Stimulated activated CD8-positive, alpha-beta memory T cell treated with anti-CD3 and anti-CD28 coated beads, Interleukin-4, amount 100 ng/mL, for 48 hours (primary cell): ENCODE results near the gene OR1N1.
"Not testable (repeated sequence)": the region's sequence is repeated elsewhere in the genome, so short reads cannot be mapped to it uniquely, and the experiment has no call there.

ENCODE experiments used
- DNase-seq: peaks from one replicate; pipeline ENCODE4 v3.0.0-alpha.2; 2020

OR1N1 gene, protein sequence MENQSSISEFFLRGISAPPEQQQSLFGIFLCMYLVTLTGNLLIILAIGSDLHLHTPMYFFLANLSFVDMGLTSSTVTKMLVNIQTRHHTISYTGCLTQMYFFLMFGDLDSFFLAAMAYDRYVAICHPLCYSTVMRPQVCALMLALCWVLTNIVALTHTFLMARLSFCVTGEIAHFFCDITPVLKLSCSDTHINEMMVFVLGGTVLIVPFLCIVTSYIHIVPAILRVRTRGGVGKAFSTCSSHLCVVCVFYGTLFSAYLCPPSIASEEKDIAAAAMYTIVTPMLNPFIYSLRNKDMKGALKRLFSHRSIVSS

DNA sequence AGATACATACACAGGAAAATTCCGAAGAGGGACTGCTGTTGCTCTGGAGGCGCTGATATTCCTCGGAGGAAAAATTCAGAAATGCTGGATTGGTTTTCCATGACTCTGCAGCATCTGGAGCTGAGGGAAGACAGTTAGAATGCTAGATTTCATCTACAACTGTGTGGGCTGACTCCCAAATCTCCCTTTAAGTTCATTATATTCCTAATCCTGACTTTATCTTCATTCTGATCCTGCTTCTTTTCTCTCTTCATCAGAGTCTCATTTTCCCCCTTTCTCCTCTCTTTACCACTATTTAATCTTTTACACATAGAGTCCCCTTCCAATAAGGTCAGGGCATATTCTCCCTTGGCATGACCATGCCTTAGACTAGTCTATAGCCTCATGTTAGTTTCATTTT lies at the start of gene OR1N1:
Gene OR1N1 (minus strand): TSS at position 101 of the 400 bp plus-strand sequence. CDS start 0 bp downstream, at position 101.
- no peak for DNase-seq

DNA sequence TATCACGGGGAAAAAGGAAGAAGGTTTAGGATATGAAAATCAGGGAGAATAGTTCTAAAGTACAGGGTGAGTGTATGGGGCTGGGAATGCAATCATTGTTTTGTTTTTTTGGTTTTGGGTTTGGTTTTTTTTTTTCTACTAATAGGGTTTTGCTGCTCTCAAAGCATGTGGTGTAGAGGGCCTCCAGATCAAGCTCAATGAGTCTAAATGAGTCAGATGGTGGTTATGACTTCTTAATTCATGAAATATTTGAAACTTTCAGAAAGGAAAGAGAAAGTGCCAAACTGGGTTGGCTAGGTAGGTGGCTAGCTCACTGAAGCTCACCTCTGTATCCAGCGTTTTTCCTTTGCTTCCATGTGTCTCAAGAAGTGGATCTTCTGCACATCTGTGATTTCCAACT lies 45.4 kb upstream of the OR1N1 start:
- no peak for DNase-seq

DNA sequence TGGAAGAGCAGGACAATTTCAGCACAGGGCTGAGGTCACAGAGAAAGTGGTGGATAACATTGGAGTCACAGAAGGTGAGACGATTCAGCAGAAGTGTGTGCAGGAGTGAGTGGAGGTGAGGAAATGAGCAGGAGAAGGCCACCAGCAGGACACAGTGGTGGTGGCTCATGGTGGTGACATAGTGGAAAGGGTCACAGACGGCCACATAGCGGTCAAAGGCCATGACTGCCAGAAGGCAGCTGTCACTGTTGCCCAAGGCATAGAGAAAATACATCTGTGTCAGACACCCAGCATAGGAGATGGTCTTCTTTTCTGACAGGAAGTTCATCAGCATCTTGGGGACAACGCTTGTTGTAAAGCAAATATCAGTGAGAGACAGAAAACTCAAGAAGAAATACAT lies 40.8 kb upstream of the OR1N1 start:
- no peak for DNase-seq

DNA sequence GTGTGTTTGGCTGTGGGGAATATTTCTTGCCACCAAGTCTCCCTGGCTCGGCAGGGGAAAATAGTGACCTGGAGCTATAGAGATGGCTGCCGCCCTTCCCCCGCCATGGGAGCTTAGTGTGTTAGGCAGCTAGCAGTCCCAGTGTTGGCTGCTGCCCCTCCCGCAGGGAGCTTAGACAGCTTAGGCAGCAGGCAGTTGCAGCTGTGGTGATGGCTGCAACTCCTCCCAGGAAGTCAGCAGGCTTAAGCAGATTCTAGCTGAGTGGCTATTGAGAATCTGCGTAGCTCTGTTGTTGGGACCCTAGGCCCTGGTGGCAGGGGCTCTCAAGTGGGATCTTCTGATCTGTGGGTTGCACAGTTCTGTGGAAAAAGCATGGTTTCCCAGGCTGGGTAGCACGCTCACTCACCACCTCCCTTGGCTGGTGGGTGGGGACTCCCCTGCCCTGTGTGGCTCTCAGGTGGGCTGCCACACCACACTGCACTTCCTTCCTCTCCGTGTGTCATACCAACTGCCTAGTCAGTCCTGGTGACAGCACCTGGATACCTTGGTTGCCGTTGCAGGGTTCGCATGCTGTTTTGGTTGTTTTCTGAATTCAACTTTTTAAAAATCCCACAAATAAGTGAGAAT lies 35.2 kb upstream of the OR1N1 start:
- peak; percentile 54 for DNase-seq

DNA sequence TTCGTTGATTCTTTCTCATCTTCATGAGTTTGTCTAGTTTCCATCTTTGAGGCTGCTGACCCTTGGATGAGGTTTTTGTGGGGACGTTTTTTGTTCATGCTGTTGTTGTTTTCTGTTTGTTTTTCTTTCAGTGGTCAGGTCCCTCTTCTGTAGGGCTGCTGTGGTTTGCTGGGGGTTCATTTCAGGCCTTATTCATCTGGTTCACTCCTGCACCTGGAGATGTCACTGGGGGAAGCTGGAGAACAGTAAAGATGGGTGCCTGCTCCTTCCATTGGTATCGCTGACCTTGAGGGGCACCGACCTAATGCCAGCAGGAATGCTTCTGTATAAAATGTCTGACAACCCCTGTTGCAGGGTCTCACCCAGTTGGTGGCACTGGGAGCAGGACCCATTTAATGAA lies 34.4 kb upstream of the OR1N1 start:
- DNase-seq: no peak

DNA sequence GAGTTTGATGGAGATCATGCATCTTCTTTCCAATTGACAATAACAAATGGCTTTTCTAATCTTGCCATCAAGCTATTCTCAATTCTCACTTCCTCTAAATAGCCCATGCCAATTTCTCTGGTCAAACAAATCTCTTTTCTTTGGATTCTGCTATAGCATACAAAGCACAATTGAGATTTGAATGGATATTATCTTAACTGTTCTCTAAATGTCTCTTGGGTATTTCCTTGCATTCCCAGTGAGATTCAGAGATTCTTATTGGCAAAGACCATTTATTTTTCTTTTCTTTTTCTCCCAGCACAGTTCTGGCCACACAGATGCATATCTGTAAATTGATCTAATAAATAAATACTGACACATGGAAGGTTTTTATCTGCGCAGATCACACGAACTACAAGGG lies 25.7 kb upstream of the OR1N1 start, which contains the start of gene OR1N2:
Gene OR1N2 (plus strand): TSS at position 301 of the 400 bp plus-strand sequence. CDS start 100 bp downstream, outside the sequence.
- DNase-seq: no peak

DNA sequence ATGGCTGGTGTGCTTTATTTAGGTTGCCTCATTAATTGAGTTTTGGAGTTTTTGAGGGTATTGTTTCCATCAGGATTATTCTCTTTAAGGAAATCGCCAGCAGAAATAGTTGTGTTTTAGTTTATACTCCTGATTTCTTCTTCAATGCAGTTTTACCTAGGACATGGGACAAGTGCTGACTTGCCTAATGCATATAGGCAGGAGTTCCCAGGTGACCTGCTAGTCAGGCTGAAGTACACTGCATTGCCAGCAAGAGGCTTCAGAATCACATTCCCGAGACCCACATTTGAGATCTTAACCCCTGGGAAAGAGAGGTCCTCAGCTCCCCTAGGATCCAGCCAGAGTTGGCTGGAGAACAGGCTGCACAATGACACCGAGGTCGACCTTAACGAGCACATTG lies 24.3 kb upstream of the OR1N1 start:
- DNase-seq: no peak

DNA sequence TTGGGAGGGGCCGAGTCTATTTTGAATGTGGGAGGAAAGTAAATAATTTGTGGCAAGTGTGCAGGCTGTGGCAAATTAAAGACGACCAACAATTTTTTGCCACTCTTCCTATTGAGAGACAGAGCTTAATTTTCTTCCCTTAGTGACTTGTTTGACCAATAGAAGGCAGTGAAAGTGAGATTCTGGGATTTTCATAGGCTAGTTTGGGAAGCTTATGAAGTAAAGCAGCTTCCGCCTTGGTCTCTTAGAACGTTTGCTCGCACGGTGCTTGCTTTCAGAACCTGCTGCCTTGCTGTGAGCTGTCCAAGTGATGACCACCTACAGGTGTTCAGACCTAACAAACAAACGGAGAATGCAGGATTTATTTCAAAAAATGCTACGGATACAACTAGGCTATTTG lies 19.1 kb upstream of the OR1N1 start:
- no peak for DNase-seq

DNA sequence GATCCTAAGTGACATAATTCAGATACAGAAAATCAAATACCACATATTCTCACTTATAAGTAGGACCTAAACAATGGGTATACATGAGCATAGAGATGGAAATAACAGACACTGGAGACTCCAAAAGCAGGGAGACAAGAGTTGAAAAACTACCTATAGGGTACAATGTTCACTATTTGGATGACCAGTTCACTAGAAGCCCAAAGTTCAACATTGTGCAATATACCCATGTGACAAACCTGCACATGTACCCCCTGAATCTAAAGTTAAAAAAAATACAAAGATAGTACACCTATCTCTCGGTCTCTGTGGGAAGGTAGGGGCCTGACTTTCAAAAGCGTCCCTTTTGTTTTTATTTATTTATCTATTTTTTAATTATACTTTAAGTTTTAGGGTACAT lies 11.7 kb upstream of the OR1N1 start:
- no peak for DNase-seq

DNA sequence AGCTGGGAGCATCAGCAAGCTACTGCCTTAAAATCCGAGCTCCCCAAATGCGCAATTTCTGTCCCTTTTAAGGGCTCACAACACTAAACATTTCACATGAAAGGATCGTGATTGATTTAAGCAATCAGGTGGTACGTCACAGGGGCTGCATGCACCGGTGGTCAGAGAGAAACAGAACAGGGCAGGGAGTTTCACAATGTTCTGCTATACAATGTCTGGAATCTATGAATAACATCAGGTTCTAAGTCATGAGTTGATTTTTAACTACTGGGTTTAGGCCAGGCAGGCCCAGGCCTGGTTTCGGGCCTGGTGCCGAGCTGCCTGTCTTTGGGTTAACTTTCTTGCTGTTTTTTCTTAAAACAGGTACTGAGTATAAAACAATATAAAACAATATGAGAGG lies 10.0 kb upstream of the OR1N1 start:
- DNase-seq: not testable (repeated sequence)

DNA sequence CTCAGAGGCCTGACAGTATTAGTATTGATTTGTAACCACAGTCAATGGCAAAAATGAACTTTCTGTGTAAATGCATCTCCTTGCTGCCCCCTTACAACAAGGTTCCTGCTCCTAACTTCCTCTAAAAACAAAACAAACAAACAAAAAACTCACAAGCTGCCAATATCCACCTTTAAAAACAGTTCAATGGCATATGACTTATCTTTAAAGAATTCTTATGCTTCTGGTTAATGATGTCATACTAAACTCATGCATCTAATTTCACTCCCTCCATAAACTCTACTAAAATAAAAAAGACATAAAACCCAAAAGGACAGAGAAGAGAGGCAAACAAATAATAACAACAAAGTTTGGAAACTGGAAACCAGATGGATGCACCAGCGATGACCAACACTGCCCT lies 9.0 kb upstream of the OR1N1 start:
- DNase-seq: no peak

DNA sequence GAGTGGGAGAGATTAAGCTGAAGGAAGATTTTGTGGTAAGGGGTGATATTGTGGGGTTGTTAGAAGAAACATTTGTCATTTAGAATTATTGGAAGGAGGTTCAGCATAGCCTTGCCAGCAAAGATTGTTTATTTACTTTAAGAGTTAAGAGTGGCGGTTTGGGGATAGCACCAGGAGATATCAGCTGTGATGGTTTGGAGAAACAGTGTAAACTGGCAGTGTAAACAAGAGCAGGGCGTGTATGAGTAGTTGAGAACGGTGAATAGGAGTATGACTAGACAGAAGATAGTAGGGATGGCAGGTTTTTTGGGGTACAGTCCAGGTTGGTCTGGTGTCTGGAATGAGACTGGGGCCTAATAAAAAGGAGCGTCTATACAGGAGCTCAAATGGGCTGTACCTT lies 4.1 kb upstream of the OR1N1 start:
- not testable (repeated sequence) for DNase-seq

DNA sequence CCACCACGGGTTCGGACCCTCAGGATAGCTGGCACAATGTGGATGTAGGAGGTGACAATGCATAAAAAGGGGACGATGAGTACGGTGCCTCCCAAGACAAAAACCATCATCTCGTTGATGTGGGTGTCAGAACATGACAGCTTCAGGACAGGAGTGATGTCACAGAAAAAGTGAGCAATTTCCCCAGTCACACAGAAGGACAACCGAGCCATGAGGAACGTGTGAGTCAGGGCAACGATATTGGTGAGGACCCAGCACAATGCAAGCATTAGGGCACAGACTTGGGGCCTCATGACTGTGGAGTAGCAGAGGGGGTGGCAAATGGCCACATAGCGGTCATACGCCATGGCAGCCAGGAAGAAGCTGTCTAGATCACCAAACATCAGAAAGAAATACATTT lies 491 bp downstream of the OR1N1 start:
- DNase-seq: peak; percentile 36

DNA sequence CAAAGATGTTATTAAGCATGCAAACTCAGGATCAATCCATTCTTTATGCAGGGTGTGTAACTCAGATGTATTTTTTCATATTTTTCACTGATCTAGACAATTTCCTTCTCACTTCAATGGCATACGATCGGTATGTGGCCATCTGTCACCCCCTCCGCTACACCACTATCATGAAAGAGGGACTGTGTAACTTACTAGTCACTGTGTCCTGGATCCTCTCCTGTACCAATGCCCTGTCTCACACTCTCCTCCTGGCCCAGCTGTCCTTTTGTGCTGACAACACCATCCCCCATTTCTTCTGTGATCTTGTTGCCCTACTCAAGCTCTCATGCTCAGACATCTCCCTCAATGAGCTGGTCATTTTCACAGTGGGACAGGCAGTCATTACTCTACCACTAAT lies 7.7 kb downstream of the OR1N1 start:
- DNase-seq: no peak

DNA sequence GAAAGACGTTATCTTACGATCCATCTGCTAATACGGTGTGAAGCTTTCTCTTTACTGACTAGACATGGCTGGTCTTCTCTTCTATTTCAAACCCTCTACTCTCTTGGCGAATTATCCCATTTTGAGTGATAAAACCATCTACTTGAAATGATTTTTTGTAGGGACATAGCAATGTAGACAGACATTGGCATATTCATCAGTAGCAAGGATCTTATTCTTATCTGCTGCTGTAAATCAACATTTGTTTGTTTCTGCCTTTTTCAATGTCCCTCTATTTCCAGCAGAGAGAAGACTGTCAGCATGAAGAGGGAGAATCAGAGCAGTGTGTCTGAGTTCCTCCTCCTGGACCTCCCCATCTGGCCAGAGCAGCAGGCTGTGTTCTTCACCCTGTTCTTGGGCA lies 8.3 kb downstream of the OR1N1 start, which contains the start of gene OR1J4:
Gene OR1J4 (plus strand): TSS at position 301 of the 400 bp plus-strand sequence. CDS start 0 bp downstream, at position 301.
- no peak for DNase-seq

DNA sequence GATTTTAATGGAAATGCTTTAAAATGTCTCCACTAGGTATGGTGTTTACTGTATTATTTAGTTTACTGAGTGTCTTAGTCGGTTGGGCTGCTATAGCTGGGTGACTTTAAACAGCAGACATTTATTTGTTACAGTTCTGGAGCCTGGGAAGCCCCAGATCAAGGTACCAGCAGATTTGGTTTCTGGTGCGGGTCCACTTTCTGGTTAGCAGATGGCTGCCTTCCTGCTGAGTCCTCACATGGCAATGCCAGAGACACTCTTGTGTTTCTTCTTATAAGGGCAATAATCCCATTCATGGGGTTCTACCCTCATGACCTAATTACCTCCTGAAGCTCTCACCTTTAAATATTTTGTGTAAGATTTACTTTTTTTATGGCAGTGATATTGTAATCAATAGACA lies 8.9 kb downstream of the OR1N1 start:
- DNase-seq: no peak

DNA sequence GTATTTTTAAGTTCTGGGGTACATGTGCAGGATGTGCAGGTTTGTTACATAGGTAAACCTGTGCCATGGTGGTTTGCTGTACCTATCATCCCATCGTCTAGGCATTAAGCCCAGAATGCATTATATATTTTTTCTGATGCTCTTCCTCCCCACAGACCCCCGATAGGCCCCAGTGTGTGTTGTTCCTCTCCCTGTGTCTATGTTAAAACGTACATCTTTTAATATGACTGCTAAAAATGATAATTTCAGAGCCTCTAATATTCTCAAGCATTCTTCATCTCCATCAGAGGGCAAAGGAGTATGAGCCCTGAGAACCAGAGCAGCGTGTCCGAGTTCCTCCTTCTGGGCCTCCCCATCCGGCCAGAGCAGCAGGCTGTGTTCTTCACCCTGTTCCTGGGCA lies 16.6 kb downstream of the OR1N1 start, which contains the start of gene OR1J2:
Gene OR1J2 (plus strand): TSS at position 301 of the 400 bp plus-strand sequence. CDS start 0 bp downstream, at position 301.
- DNase-seq: no peak

DNA sequence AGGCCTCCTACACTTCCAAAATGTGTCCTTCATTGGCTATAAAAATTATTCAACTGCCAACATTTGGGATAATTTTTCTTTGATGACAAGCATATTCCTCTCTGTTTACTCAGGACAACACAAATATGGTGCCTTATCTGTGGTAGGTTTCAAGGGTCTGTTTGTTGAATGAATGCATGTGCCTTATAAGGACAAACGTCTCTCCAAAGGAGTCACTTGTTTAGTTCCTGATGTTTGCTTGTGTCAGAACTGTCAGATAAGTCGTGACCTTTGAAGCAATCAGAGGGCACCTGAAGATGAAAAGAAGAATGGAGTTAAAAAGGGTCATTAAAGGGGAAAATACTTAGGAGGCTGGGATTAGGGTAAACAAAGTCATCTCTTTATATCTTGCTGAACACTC lies 20.1 kb downstream of the OR1N1 start:
- no peak for DNase-seq

DNA sequence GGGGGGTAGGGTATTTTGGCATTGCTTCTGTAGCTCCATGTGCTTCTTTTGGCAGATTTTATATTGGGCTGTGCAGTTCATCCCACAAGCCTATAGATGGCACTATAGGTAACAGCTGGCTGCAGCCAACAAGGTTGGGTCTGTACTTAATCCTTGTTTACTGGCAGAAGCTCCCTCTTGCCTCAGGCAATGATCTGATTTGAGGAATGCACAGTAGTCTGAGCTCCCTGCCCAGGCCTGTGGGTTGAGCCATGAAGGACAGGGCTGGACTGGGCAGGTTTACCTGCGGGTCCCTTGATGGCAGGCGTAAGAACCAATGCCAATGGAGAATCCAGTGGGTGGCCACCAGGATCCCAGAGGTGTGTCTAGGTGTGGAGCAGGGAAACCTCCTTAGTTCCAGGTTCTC lies 28.2 kb downstream of the OR1N1 start:
- peak; percentile 29 for DNase-seq

DNA sequence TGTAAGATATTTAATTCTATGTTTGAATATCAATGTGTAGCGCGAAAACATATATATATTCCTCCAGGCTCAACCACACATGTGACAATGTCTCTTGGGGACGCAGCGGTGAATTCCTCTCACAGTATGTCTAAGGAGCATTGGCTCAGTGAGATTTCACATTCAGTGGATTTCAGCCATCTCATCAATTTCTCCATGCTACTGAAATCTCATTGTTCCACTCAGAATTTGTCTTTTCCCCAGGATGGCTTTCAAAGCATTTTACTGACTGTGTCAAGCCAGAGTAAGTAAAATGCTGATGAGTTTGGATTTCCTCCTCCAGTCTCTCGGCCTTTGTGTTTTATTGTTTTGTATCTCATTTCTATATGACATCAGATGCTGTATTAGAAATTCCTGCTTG lies 48.0 kb downstream of the OR1N1 start:
- DNase-seq: no peak

DNA sequence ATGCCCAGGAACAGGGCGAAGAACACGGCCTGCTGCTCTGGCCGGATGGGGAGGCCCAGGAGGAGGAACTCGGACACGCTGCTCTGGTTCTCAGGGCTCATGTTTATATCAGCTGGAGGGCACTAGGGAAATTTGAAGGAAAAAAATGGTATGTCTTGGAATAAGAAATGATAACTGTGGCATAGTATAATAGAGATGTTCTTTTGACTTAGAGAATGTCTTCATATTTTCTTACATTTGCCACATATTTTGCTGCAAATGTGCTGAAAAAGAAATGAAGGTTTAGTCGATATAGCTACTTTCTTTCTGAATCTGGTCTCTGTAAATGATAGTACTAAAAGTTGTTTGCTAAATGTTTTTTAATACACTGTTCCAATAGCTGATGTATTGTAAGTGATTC lies 49.3 kb downstream of the OR1N1 start, which contains the start of gene OR1J1:
Gene OR1J1 (minus strand): TSS at position 101 of the 400 bp plus-strand sequence. CDS start 0 bp downstream, at position 101.
- DNase-seq: no peak

DNA sequence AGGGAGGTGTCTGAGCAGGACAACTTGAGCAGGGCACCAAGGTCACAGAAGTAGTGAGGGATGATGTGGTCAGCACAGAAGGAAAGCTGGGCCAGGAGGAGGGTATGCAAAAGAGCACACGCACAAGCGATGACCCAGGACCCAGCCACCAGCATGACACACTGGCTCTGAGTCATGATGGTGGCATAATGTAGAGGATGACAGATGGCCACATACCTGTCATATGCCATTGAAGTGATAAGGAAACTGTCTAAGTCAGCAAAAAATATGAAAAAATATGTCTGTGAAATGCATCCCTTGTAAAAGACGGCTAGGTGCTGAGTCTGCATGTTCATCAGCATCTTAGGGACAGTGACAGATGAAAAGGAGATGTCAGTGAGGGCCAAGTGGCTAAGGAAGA lies 49.7 kb downstream of the OR1N1 start:
- DNase-seq: no peak
